A673 (cell line): ENCODE data around the gene SHC3.

Source experiments
- EZH2 ChIP-seq: fragments of 200-600 bp; sonication (generic); IDR thresholded peaks from 2 replicates; pipeline ENCODE4 v1.6.1; 2017; ENCODE audit warnings: borderline replicate concordance, low read depth, mild to moderate bottlenecking, mixed read lengths, antibody characterized with exemption, low read length; ENCODE audit not compliant: poor library complexity, severe bottlenecking
- TF ChIP-seq, protein P1 (sequence below): fragments of 300-800, 200-600 bp; sonication (generic); conservative IDR thresholded peaks from 2 replicates; pipeline ENCODE4 v1.5.1; 2017; ENCODE audit warnings: low read depth, mild to moderate bottlenecking, antibody characterized with exemption, low read length, moderate library complexity, mixed read lengths

DNA sequence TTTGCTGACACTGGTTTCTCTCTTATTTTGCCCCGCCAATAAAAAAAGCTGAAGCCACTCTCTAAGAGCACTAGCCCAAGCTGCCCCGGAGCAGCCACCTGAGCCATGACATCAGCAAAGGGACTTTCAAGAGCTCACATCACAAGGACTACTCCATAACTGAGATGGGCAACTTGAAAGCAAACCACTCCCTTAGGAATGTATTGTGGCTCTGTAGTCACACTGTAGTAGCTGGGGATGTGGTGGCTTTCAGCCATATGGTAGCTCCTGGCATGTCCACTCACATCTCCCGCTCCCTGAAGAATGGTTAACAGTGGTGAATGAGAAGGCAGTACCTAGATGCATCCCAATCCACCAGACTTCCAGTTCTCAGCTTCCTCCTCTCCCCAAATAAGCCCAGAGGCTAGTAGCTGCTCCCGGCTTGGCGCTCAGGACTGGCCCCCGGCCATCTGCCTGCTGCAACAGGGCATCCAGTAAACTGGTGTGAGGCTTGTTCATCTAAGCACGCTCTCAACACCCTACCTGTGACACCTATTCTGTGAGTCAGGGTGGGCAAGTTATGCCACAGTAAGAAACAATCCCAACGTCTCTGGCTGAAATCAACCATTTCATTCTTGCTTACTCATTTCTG, 123.6 kb downstream of the SHC3 start:
- TF ChIP-seq, protein P1, sequence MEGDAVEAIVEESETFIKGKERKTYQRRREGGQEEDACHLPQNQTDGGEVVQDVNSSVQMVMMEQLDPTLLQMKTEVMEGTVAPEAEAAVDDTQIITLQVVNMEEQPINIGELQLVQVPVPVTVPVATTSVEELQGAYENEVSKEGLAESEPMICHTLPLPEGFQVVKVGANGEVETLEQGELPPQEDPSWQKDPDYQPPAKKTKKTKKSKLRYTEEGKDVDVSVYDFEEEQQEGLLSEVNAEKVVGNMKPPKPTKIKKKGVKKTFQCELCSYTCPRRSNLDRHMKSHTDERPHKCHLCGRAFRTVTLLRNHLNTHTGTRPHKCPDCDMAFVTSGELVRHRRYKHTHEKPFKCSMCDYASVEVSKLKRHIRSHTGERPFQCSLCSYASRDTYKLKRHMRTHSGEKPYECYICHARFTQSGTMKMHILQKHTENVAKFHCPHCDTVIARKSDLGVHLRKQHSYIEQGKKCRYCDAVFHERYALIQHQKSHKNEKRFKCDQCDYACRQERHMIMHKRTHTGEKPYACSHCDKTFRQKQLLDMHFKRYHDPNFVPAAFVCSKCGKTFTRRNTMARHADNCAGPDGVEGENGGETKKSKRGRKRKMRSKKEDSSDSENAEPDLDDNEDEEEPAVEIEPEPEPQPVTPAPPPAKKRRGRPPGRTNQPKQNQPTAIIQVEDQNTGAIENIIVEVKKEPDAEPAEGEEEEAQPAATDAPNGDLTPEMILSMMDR = no peak
- TF ChIP-seq EZH2 = no peak
